NOMO-1 (cell line): ENCODE measurements around the gene TMC7.
A peak's percentile ranks its signal among the peaks of the same experiment; 100 is the strongest.

Experiments used
- DNase-seq, 2 experiments: peaks; one replicate each; lab custom pipeline; 2025; ENCODE audit not compliant: unreplicated experiment in 2 of 2; lab: John Stamatoyannopoulos, UW

Gene TMC7

DNA sequence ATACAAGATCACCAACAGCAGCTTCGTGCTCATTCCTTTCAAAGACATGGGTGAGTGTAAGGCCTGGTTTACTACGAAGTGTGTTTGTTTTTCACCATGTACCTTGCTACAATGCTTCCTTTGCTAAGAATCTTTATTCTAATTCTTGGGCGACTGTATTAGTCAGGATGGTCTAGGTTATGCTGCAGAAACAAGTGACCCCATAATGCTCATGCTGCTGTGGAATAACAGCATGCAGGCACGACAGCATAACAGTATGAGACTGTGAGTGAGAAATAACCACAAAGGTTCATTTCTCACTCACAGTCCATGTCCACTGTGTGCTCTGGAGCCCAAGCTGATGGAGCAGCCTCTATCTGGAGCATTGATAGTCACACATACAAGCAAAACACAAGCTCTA, 38.0 kb downstream of the TMC7 start:
- no peak for DNase-seq

DNA sequence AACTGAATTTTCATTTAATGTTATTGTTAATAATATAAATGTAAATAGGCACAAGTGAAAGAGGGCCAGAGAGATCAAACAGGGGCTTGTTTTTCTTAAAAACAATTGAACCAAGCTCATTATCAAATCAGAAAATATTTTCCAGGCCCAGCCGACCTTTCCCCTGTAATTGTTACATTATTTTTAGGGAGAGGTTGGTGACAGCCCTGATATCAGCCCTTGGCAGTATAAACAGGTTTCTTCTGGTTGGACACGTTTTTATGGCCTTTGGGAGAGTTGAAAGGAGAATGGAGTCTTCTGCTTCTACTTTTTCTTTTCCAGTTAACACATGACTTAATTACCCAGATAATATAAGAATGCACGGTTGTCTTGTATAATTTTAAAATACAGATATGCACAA, 43.7 kb downstream of the TMC7 start:
- DNase-seq = no peak

- DNase-seq = no peak
Measured at GRCh38 chr16:19029980-19030379, 46.2 kb downstream of the TMC7 start.

DNA sequence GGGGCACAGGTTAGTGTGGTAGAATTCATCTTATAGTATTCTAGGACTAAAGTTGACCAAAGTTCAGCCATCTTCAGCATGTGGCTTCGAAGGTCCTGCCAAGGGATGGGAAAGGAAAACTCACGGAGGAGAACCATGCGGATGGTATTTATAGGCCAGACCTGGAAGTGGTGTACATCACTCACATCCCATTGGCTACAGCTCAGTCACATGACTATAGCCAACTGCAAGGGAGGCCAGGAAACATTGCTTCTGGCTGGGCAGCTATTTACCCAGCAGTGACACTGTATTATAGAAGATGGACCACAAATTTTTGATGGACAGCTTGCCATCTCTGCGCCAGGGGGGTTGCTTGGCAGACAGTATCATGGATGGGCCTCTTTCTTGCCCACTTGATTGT, 48.0 kb downstream of the TMC7 start:
- DNase-seq = no peak

- DNase-seq = no peak
Measured at GRCh38 chr16:19033761-19034160, 50.0 kb downstream of the TMC7 start.

DNA sequence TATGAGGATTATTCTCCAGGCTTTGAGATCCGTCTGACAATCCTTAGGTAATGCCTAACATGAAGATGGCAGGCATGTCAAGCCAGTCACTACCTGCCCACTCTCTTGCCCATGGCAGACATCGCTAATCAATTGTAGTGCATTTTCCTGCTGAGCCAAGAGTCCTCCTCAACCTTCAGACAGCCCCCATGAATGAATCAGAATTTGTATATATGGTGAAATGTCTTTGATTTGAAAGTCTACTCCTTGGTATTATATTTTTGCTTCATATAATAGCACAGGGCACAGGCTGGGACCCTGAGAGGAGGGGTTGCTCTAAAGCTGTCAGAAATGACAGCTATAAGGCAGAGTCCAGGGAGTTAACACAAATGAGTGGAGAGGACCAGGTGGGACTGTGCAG, 56.7 kb downstream of the TMC7 start:
- no peak for DNase-seq

DNA sequence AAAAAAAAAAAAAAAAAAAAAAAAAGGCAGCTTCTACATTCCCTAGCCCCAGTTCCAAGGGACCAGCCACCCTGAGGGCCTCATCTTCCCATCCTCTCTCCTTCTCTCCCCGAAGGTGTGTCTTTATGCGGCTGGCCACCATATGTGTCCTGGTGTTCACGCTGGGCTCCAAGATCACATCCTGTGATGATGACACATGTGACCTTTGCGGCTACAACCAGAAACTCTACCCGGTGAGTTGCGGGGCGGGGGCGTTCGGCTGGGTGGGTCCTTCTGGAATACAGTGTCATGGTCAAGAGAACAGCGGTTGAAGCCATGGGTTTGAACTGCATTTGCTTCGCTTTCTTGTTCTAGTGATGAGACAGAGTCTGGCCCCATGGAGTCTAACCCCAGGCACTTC, 61.0 kb downstream of the TMC7 start:
- no peak for DNase-seq

- no peak for DNase-seq
Measured at GRCh38 chr16:19046062-19046461, 62.3 kb downstream of the TMC7 start.

DNA sequence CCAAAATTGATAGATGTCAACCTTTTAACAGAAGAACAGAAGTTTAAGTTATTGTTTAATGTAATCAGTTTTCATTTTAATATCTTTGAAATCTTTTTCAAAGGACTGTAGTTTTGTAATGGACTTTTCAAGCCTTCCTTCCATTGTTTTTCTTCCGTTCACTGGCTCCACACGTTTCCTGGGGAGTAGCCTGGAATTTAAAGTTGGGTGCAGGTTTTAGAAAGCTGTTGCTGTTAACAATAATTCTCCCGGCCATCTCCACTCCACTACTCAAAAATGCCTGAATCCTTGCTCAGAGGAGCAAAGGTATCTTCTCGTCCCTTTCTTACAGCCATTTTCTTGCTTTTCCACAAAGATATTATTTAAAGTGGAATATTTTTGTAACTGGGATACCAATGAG, 79.0 kb downstream of the TMC7 start:
- DNase-seq = no peak

GRCh38 chr16:19066988-19067348, 83.2 kb downstream of the TMC7 start:
- DNase-seq = no peak

DNA sequence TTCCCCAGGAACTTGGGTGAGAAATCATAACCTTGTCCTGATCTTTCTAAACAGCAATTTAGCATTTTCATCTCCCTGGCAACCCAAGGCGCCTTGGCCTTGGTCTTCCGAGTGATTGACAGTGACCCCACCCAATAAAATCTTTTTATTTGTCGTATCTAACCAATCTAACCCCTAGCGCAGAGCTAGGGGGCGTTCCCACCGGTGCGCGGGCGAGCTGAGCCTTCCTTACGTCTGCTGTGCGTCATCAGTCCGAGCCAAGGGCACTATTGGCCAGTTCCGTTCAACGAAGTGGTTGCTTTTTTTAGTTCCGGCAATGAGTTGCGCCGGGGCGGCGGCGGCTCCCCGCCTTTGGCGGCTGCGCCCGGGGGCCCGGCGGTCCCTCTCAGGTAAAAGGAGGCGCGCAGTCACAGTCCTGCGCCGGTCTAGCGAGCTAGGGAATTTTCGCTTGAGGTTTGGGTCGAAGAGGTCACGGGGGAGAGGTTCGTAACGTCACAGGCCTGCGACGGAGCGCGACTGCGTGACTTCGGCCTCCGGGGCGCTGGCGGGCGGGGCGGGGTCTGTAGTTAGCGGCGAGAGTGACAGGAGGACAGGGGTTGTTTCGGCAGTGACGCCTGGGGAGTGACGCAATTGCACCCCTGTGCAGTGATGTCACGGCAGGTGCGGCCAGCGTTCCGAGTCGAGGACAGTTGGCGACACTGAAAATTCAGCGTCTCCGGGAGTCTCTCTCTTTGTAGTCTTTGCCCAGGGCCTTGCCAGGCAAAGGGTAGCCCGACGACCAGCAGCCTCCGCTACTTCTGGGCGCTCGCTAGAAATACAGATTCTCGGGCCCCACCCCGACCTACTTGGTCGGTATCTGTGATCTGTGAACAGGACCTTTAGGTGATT, 83.9 kb downstream of the TMC7 start, which contains the start of gene COQ7:
Gene COQ7, plus strand, starts transcription at position 266 of the 888 bp plus-strand sequence. Its CDS starts 51 bp downstream, at position 317.
- peak; percentile 98 to 99 for DNase-seq

DNA sequence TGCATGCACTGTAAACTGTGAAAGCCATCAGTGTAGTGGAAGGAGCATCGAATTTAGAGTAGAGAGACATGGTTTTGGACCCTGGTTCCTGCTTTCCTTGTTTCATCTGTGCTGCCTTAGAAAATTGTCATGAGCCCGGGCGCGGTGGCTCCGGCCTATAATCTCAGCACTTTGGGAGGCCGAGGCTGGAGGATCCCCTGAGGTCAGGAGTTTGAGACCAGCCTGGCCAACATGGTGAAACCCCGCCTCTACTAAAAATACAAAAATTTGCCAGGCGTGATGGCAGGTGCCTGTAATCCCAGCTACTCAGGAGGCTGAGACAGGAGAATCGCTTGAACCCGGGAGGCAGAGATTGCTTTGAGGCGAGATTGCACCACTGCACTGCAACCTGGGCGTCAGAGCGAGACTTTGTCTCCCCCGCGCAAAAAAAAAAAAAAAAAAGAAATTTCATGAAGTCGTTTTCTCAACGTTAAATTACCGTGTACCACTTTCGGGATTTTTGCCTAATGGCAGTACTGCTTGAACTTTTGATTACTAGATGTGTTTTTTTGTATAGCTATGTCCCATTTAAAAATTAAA, 84.6 kb downstream of the TMC7 start:
- DNase-seq = no peak

- peak; percentile 34 to 65 for DNase-seq
Measured at GRCh38 chr16:19071811-19072777, 88.4 kb downstream of the TMC7 start.

- DNase-seq = peak; percentile 43 to 51
Measured at GRCh38 chr16:19073344-19073743, 89.6 kb downstream of the TMC7 start.

DNA sequence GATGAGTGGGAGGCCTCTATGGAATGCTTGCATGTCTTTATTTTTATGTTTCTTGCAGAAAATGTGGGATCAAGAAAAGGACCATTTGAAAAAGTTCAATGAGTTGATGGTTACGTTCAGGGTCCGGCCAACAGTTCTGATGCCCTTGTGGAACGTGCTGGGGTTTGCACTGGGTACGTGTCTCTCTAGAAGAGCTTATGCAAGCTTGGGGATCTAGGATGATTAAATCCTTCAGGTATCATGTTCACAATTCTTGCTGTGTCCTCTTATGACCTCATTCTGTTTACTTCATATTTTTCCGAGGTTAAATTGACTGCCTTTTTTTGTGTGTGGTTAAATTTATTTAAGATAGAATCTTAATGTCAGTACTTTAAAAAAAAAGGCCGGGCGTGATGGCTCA, 90.1 kb downstream of the TMC7 start:
- DNase-seq = no peak

- DNase-seq = no peak
Measured at GRCh38 chr16:19075511-19075910, 91.8 kb downstream of the TMC7 start.

- DNase-seq = no peak
Measured at GRCh38 chr16:19077879-19078278, 94.1 kb downstream of the TMC7 start.

DNA sequence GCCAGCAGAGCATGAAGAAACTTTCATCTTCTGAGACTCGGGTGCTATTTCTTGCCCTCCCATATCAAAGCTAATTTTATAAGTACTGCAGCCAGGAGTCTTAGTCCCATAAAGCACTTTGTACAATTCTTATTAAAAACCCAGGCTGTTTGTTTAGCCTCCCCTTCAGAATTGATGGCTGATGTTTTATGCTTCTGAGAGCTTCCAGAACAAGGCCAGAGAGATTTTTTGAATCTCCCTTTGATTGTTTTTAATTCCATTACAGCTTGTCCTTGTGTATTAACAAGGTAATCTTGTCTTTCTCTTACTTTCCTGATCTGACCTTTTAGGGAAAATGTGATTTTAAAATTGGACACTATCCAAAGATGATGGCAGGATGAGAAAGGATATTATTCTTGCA, 99.9 kb downstream of the TMC7 start:
- DNase-seq = no peak

DNA sequence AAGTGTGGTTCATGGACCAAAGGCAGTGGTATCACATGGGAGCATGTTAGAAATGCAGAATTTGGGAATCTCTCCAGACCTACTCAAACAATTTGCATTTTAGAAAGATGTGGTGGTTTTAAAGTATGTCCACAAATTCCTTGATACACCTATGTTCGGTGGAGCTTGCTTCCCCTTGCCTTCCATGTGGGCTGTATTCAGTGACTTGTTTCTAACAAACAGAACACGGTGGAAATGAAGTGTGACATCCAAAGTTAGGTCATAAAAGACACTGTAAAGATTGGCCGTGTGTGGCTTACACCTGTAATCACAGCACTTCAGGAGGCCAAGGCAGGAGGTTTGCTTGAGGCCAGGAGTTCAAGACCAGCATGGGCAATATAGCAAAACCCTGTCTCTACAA, 100.4 kb downstream of the TMC7 start:
- no peak for DNase-seq

DNA sequence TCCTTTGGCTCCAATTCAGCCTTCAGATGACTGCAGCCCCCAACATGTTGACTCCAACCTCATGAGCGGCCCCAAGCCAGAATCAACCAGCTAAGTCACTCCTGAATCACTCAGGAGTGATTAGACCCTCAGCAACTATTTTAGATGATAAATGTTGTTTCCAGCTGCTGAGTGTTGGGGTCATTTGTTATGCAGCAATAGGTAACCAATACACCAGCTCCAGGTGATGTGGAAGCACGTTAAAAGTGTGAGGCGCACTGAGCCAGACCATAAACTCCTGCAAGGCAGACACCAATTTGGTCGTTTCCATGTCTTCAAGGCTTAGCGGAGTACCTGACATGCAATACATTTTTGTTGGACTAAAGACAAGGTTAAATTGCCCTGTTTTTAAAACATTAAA, 101.1 kb downstream of the TMC7 start:
- no peak for DNase-seq

DNA sequence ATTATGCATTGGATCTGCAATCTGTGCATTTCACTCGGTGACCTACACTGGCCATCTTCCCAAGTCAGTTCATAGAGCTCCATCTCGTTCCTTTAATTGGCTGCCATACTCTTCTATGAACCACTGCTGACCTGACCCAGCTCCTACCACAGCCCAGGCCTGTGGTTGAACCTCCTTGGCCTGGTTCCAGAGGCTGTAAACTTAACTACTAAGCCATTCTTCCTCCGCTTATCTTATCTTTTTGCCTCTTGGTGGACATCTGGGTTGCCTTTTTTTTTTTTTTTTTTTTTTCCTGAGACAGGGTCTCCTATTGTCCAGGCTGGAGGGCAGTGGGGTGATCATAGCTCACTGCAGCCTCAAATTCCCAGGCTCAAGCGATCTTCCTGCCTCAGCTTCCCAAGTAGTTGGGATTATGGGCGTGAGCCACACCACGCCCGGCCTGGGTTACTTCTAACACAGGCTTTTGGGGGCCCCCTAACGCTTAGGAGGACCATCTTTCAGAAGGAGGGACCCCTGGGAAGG, 102.0 kb downstream of the TMC7 start:
- DNase-seq = peak in 1 of 2 experiments; percentile 27
